ENCODE measurements around the gene P2RY13. TPM values are rescaled to one million over a fixed set of nuclear protein-coding genes. Genes with fewer than 3 reads are reported as not detected.
A peak's percentile ranks its signal among the peaks of the same experiment; 100 is the strongest.

P2RY13 gene
- total and polyA plus RNA-seq, 2 experiments from 2014 or later: not detected

DNA sequence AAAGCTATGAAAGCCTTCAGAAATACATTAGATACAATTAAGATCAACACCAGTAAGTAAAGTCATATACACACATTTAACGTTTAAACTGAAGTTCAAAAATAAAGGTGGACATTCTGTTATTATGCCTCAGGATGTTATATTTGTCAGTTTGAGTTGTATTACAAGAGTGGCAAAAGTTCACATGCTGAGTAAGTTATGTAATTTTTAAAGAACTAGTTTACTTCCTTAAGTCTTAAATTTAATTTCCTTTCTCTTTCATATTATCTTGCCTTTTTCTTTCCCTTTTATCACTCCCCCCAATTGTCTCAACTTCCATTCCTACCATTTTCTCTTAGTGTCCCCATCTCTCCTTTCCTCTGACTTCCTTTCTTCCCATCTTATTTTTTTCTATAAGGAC lies 7.8 kb downstream of the P2RY13 start:
- H3K36me3 ChIP-seq (replicated peaks; ENCODE audit: insufficient read depth, low read depth): no peaks in the 10 kb centered on the region
- TF ChIP-seq, protein P1, sequence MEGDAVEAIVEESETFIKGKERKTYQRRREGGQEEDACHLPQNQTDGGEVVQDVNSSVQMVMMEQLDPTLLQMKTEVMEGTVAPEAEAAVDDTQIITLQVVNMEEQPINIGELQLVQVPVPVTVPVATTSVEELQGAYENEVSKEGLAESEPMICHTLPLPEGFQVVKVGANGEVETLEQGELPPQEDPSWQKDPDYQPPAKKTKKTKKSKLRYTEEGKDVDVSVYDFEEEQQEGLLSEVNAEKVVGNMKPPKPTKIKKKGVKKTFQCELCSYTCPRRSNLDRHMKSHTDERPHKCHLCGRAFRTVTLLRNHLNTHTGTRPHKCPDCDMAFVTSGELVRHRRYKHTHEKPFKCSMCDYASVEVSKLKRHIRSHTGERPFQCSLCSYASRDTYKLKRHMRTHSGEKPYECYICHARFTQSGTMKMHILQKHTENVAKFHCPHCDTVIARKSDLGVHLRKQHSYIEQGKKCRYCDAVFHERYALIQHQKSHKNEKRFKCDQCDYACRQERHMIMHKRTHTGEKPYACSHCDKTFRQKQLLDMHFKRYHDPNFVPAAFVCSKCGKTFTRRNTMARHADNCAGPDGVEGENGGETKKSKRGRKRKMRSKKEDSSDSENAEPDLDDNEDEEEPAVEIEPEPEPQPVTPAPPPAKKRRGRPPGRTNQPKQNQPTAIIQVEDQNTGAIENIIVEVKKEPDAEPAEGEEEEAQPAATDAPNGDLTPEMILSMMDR (IDR thresholded peaks at IDR 0.05; ENCODE audit: poor library complexity): no peak
- TF ChIP-seq EZH2phosphoT487 (IDR thresholded peaks at IDR 0.05; ENCODE audit: low read depth, severe bottlenecking, unreplicated experiment): no peak
- TF ChIP-seq EZH2 (IDR thresholded peaks at IDR 0.05; ENCODE audit: borderline replicate concordance): no peak
- H4K20me1 ChIP-seq (ENCODE audit: insufficient read depth, poor library complexity, severe bottlenecking): no peaks in the 10 kb centered on the region
- H2AFZ ChIP-seq: no peak overlapping the region
- 69% methylated on average over 1 of the region's 1 CpG for WGBS (ENCODE audit: low lambda C conversion rate, missing lambda C conversion rate)
- H3K27me3 ChIP-seq: no peaks in the 10 kb centered on the region
- H3K27ac ChIP-seq: no peak overlapping the region
- H3K79me2 ChIP-seq: no peaks in the 10 kb centered on the region
- H3K9me2 ChIP-seq (replicated peaks; ENCODE audit: insufficient read depth): no peaks in the 10 kb centered on the region
- no peak for DNase-seq (ENCODE audit: low spot score)
- no peaks in the 10 kb centered on the region for H3K9me3 ChIP-seq (ENCODE audit: low read depth)
- no peak overlapping the region for H3K4me3 ChIP-seq
- no peak overlapping the region for H3K4me2 ChIP-seq
- H3K4me1 ChIP-seq (ENCODE audit: insufficient read depth): no peaks in the 10 kb centered on the region

DNA sequence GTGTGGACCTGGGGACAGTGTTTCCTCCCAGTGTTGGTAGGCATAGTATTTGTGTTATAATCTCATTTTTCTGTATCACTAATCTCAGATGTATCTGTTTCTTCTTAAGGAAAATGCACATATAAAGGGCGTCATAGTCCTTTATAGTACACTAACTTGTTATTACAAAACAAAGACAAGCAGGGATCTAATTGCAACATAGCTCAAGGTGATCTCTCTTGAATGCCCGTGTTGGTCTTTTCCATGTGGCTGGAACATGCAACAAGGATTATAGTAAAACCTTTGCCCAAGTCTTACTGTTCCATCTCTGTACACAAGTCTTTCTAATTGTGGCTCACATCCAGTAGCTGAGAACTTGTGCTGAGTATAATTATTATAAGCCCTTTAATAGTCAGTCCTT lies 9.2 kb downstream of the P2RY13 start:
- Histone ChIP-seq H3K36me3 (replicated peaks; ENCODE audit: insufficient read depth, low read depth) (no peaks in the 10 kb centered on the region), H3K4me1 (ENCODE audit: insufficient read depth) (no peaks in the 10 kb centered on the region), H2AFZ (no peak overlapping the region), H3K9me3 (ENCODE audit: low read depth) (no peaks in the 10 kb centered on the region), H3K4me3 (no peak overlapping the region), H3K4me2 (no peak overlapping the region), H4K20me1 (ENCODE audit: insufficient read depth, poor library complexity, severe bottlenecking) (no peaks in the 10 kb centered on the region), H3K27ac (peak overlapping the region; percentile 28), H3K9me2 (replicated peaks; ENCODE audit: insufficient read depth) (no peaks in the 10 kb centered on the region), H3K79me2 (no peaks in the 10 kb centered on the region), H3K27me3 (no peaks in the 10 kb centered on the region)
- TF ChIP-seq, protein P1 (IDR thresholded peaks at IDR 0.05; ENCODE audit: poor library complexity): no peak
- TF ChIP-seq EZH2phosphoT487 (IDR thresholded peaks at IDR 0.05; ENCODE audit: low read depth, severe bottlenecking, unreplicated experiment): no peak
- no peak for TF ChIP-seq EZH2 (IDR thresholded peaks at IDR 0.05; ENCODE audit: borderline replicate concordance)
- DNase-seq (ENCODE audit: low spot score): no peak
- 83% methylated on average over 2 of the region's 2 CpGs for WGBS (ENCODE audit: low lambda C conversion rate, missing lambda C conversion rate)

- TF ChIP-seq EZH2phosphoT487 (IDR thresholded peaks at IDR 0.05; ENCODE audit: low read depth, severe bottlenecking, unreplicated experiment) (no peak), EZH2 (IDR thresholded peaks at IDR 0.05; ENCODE audit: borderline replicate concordance) (no peak)
- TF ChIP-seq, protein P1 (IDR thresholded peaks at IDR 0.05; ENCODE audit: poor library complexity): no peak
- Histone ChIP-seq H3K9me3 (ENCODE audit: low read depth) (no peaks in the 10 kb centered on the region), H3K4me3 (no peak overlapping the region), H2AFZ (no peak overlapping the region), H3K4me1 (ENCODE audit: insufficient read depth) (no peaks in the 10 kb centered on the region), H3K27me3 (no peaks in the 10 kb centered on the region), H3K27ac (peak overlapping the region; percentile 28), H3K4me2 (no peak overlapping the region), H3K9me2 (replicated peaks; ENCODE audit: insufficient read depth) (no peaks in the 10 kb centered on the region), H3K36me3 (replicated peaks; ENCODE audit: insufficient read depth, low read depth) (no peaks in the 10 kb centered on the region), H3K79me2 (no peaks in the 10 kb centered on the region), H4K20me1 (ENCODE audit: insufficient read depth, poor library complexity, severe bottlenecking) (no peaks in the 10 kb centered on the region)
- DNase-seq (ENCODE audit: low spot score): no peak
- WGBS (ENCODE audit: low lambda C conversion rate, missing lambda C conversion rate): 90% methylated on average over 4 of the region's 4 CpGs
Observed at GRCh38 chr3:151319628-151320027, 9.7 kb downstream of the P2RY13 start.

DNA sequence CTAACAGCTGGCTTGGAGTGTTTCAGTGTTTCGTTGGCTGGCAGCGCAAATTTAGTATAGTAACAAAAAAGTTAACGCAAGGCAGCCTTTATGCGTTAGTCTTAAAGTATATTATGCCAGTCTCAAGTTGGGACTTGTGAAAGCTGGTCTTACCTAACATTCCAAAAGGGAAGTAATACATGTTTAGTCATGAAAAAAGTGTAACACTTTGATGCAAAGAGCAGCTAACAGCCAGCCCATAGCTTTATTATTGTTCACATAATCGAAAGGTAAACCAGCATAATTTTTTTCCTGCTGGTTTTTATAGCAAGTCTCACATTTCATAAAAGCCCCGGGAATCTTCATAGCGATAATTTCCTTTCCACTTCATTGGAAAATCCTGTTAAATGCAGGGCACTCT lies 10.4 kb downstream of the P2RY13 start:
- Histone ChIP-seq H3K27me3 (no peaks in the 10 kb centered on the region), H4K20me1 (ENCODE audit: insufficient read depth, poor library complexity, severe bottlenecking) (no peaks in the 10 kb centered on the region), H3K27ac (peak overlapping the region; percentile 35), H3K9me3 (ENCODE audit: low read depth) (no peaks in the 10 kb centered on the region), H3K4me1 (ENCODE audit: insufficient read depth) (no peaks in the 10 kb centered on the region), H3K4me2 (no peak overlapping the region), H2AFZ (no peak overlapping the region), H3K79me2 (no peaks in the 10 kb centered on the region), H3K9me2 (replicated peaks; ENCODE audit: insufficient read depth) (no peaks in the 10 kb centered on the region), H3K36me3 (replicated peaks; ENCODE audit: insufficient read depth, low read depth) (no peaks in the 10 kb centered on the region), H3K4me3 (no peak overlapping the region)
- no peak for DNase-seq (ENCODE audit: low spot score)
- TF ChIP-seq EZH2 (IDR thresholded peaks at IDR 0.05; ENCODE audit: borderline replicate concordance): no peak
- TF ChIP-seq, protein P1 (IDR thresholded peaks at IDR 0.05; ENCODE audit: poor library complexity): no peak
- no peak for TF ChIP-seq EZH2phosphoT487 (IDR thresholded peaks at IDR 0.05; ENCODE audit: low read depth, severe bottlenecking, unreplicated experiment)
- WGBS (ENCODE audit: low lambda C conversion rate, missing lambda C conversion rate): 85% methylated on average over 7 of the region's 7 CpGs
